Medulla oblongata (tissue), 1 donor: ENCODE measurements around the gene NCAPD3.

ENCODE experiments used
- DNase-seq: peaks from one replicate; pipeline ENCODE4 v3.0.0-alpha.2; 2015; ENCODE audit errors: extremely low spot score

Gene NCAPD3

GRCh38 chr11:134158023-134158422 is 65.7 kb downstream of the NCAPD3 start:
- no peak for DNase-seq

- no peak for DNase-seq
Observed at GRCh38 chr11:134157451-134157850, 66.3 kb downstream of the NCAPD3 start.

- DNase-seq, result no peak
Observed at GRCh38 chr11:134155946-134156865, 67.6 kb downstream of the NCAPD3 start.

- DNase-seq, result no peak
Observed at GRCh38 chr11:134155456-134155855, 68.3 kb downstream of the NCAPD3 start.

GRCh38 chr11:134154441-134154840 is 69.3 kb downstream of the NCAPD3 start:
- DNase-seq, result no peak

GRCh38 chr11:134153147-134153905 is 70.4 kb downstream of the NCAPD3 start:
- no peak for DNase-seq

GRCh38 chr11:134152696-134153095 is 71.1 kb downstream of the NCAPD3 start:
- DNase-seq, result peak; percentile 66

- DNase-seq, result peak; percentile 57
Observed at GRCh38 chr11:134151083-134151747, 72.6 kb downstream of the NCAPD3 start.

GRCh38 chr11:134150195-134150903 is 73.4 kb downstream of the NCAPD3 start:
- peak; percentile 63 for DNase-seq

GRCh38 chr11:134149371-134149770 is 74.4 kb downstream of the NCAPD3 start:
- DNase-seq, result peak; percentile 51

GRCh38 chr11:134146598-134146997 is 77.2 kb downstream of the NCAPD3 start:
- DNase-seq, result no peak

- no peak for DNase-seq
Observed at GRCh38 chr11:134145715-134146114, 78.1 kb downstream of the NCAPD3 start.

- DNase-seq, result no peak
Observed at GRCh38 chr11:134144744-134145143, 79.0 kb downstream of the NCAPD3 start.

GRCh38 chr11:134143801-134144200 is 80.0 kb downstream of the NCAPD3 start:
- DNase-seq, result no peak

- DNase-seq, result no peak
Observed at GRCh38 chr11:134142536-134142935, 81.2 kb downstream of the NCAPD3 start.

GRCh38 chr11:134140961-134141490 is 82.7 kb downstream of the NCAPD3 start:
- DNase-seq, result no peak

GRCh38 chr11:134139873-134140331 is 83.9 kb downstream of the NCAPD3 start:
- DNase-seq, result peak; percentile 94

GRCh38 chr11:134139303-134139872 is 84.4 kb downstream of the NCAPD3 start:
- no peak for DNase-seq

GRCh38 chr11:134138376-134138775 is 85.4 kb downstream of the NCAPD3 start:
- no peak for DNase-seq

- no peak for DNase-seq
Observed at GRCh38 chr11:134134167-134134566, 89.6 kb downstream of the NCAPD3 start.

GRCh38 chr11:134132808-134133207 is 91.0 kb downstream of the NCAPD3 start:
- DNase-seq, result no peak
